Epithelial cell of alveolus of lung (primary cell): Measurements from ENCODE around the gene MAN2A1. TPM values are rescaled to one million over a fixed set of nuclear protein-coding genes. Genes with fewer than 3 reads are reported as not detected.

Experiments
- total RNA-seq: library from RNA; depleted of rRNA; stranded (reverse); fragments of >200 nt; gene quantifications from 2 replicates; pipeline ENCODE4 v1.2.1, GENCODE V29; 2015

The MAN2A1 gene
- total RNA-seq: 16.3 and 50.8 TPM in 2 replicates

GRCh38 chr5:109689740-109690241 is at the start of gene MAN2A1:
Gene MAN2A1 (plus strand): TSS chr5:109689927. CDS start chr5:109690418, 491 bp downstream.

